ELF-1 (cell line): ENCODE measurements around the gene GTF2H3.

Experiments
- DNase-seq: peaks from one replicate; pipeline ENCODE4 v3.0.0-alpha.2; 2016; ENCODE audit warnings: low read depth, low spot score

Gene GTF2H3

DNA sequence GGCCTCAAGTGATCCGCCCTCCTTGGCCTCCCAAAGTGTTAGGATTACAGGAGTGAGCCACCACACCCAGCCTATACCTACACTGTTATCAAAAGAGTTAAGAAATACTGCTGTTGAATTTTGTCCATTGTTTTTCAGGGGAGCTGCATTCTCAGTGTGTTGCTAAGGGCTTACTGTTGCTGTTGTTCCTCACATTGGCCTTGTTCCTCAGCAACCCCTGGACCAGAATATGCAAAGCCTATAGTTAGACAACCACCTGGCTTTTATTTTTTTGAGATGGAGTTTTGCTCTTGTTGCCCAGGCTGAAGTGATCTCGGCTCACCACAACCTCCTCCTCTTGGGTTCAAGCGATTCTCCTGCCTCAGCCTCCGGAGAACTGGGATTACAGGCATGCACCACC lies 73.8 kb downstream of the GTF2H3 start:
- no peak for DNase-seq
